ENCODE data around the gene SIGLEC12.

DNA sequence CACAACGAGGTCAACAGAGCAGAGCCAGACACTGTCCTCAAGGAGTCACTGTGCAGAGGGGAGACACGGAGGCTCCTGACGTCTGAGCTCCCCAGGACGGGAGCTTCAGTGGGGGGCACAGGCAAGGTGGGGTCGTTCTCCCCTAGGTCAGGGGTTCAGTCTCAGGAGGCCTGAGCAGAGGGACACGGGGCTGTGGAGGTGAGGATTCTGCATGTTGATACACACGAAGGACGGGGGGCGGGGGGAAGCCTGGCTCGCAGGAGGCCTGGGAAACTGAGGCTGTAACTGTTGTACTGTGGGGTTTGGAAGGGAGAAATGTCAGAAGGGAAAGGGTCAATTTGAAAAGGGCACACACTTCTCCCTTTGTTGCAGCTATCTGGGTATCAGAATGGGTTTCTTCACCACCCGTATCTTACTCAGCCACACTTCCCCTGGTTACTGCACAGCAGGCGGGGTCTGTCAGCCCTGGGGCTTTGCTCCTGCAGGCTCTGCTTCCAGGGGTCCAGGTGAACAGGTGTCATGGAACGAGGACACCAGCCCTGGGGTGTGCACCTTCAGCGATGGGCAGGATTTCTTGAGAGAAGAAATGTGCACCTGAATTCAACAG is 42.6 kb downstream of the SIGLEC12 start:
- TF ChIP-seq, protein P1, sequence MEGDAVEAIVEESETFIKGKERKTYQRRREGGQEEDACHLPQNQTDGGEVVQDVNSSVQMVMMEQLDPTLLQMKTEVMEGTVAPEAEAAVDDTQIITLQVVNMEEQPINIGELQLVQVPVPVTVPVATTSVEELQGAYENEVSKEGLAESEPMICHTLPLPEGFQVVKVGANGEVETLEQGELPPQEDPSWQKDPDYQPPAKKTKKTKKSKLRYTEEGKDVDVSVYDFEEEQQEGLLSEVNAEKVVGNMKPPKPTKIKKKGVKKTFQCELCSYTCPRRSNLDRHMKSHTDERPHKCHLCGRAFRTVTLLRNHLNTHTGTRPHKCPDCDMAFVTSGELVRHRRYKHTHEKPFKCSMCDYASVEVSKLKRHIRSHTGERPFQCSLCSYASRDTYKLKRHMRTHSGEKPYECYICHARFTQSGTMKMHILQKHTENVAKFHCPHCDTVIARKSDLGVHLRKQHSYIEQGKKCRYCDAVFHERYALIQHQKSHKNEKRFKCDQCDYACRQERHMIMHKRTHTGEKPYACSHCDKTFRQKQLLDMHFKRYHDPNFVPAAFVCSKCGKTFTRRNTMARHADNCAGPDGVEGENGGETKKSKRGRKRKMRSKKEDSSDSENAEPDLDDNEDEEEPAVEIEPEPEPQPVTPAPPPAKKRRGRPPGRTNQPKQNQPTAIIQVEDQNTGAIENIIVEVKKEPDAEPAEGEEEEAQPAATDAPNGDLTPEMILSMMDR (IDR thresholded peaks at IDR 0.05) = no peak
- no peak for TF ChIP-seq POLR2AphosphoS5 (IDR thresholded peaks at IDR 0.05; ENCODE audit: low read depth, low read length)
- no peak for TF ChIP-seq TCF7L2 (IDR thresholded peaks at IDR 0.05; ENCODE audit: low read depth, low read length)
- TF ChIP-seq, protein P2, sequence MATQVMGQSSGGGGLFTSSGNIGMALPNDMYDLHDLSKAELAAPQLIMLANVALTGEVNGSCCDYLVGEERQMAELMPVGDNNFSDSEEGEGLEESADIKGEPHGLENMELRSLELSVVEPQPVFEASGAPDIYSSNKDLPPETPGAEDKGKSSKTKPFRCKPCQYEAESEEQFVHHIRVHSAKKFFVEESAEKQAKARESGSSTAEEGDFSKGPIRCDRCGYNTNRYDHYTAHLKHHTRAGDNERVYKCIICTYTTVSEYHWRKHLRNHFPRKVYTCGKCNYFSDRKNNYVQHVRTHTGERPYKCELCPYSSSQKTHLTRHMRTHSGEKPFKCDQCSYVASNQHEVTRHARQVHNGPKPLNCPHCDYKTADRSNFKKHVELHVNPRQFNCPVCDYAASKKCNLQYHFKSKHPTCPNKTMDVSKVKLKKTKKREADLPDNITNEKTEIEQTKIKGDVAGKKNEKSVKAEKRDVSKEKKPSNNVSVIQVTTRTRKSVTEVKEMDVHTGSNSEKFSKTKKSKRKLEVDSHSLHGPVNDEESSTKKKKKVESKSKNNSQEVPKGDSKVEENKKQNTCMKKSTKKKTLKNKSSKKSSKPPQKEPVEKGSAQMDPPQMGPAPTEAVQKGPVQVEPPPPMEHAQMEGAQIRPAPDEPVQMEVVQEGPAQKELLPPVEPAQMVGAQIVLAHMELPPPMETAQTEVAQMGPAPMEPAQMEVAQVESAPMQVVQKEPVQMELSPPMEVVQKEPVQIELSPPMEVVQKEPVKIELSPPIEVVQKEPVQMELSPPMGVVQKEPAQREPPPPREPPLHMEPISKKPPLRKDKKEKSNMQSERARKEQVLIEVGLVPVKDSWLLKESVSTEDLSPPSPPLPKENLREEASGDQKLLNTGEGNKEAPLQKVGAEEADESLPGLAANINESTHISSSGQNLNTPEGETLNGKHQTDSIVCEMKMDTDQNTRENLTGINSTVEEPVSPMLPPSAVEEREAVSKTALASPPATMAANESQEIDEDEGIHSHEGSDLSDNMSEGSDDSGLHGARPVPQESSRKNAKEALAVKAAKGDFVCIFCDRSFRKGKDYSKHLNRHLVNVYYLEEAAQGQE (IDR thresholded peaks at IDR 0.05; ENCODE audit: insufficient read depth in 1 of 2, low read depth in 2 of 2, low read length in 1 of 2) = no peak
- TF ChIP-seq SIN3A (IDR thresholded peaks at IDR 0.05; ENCODE audit: borderline replicate concordance, insufficient read depth, low read depth, low read length) = no peak

All from Panc1 (cell line).